GM21723 (cell line): ENCODE measurements around the gene MIXL1.
"Not testable (repeated sequence)": the region's sequence is repeated elsewhere in the genome, so short reads cannot be mapped to it uniquely, and the experiment has no call there.

Experiments
- ATAC-seq: cut with Tn5 transposase; IDR thresholded peaks from one replicate; pipeline ENCODE4 v1.9.1; 2021; ENCODE audit warnings: mild to moderate bottlenecking, moderate library complexity; ENCODE audit not compliant: unreplicated experiment

The MIXL1 gene

GRCh38 chr1:226223157-226223785, at the start of gene MIXL1:
Gene MIXL1 (plus strand): TSS chr1:226223664. CDS start chr1:226223682, 18 bp downstream.
- ATAC-seq = peak; percentile 45

- ATAC-seq = no peak
Measured at GRCh38 chr1:226176870-226177269, 46.6 kb upstream of the MIXL1 start.

- ATAC-seq = no peak
Measured at GRCh38 chr1:226181996-226182714, 41.3 kb upstream of the MIXL1 start.

GRCh38 chr1:226185141-226186036, 38.1 kb upstream of the MIXL1 start:
- ATAC-seq = no peak

GRCh38 chr1:226186124-226187018, 37.1 kb upstream of the MIXL1 start, which contains the start of gene ACBD3:
Gene ACBD3 (minus strand): TSS chr1:226186741. CDS start chr1:226186675, 66 bp downstream.
- peak; percentile 94 for ATAC-seq

GRCh38 chr1:226187019-226187322, 36.5 kb upstream of the MIXL1 start:
- no peak for ATAC-seq

DNA sequence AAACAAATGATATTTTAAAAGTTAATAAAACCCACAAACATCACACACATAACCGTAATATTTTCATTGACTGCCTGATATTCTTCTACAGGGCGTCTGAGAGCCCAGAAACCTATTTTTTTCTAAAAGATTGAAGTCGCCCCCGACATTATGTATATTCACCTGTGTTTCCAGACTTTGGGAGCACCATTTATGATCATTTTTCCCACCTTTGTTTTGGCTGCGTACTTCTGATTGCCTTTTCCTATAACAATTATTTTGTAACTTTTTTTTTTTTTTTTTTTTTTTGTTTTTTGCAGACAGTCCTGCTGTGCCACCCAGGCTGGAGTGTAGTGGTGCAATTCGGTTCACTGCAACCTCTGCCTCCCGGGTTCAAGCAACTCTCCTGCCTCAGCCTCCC, 36.1 kb upstream of the MIXL1 start:
- ATAC-seq = no peak

GRCh38 chr1:226195144-226195543, 28.3 kb upstream of the MIXL1 start:
- ATAC-seq = no peak

GRCh38 chr1:226199971-226200370, 23.5 kb upstream of the MIXL1 start:
- no peak for ATAC-seq

- no peak for ATAC-seq
Measured at GRCh38 chr1:226201029-226201593, 22.4 kb upstream of the MIXL1 start.

- ATAC-seq = no peak
Measured at GRCh38 chr1:226202246-226202645, 21.2 kb upstream of the MIXL1 start.

DNA sequence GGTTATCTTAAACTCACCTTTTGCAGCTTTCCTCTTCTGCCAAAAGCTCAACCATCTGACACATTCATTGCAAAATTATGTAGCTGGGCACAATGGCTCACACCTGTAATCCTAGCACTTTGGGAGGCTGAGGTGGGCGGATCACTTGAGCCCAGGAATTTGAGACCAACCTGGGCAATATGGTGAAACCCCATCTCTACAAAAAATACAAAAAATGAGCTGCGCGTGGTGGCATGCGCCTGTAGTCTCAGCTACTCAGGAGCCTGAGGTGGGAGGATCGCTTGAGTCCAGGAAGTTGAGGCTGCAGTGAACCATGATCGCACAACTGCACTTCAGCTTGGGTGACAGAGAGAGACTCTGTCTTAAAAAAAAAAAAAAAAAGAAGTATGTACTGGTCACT, 20.8 kb upstream of the MIXL1 start:
- not testable (repeated sequence) for ATAC-seq

DNA sequence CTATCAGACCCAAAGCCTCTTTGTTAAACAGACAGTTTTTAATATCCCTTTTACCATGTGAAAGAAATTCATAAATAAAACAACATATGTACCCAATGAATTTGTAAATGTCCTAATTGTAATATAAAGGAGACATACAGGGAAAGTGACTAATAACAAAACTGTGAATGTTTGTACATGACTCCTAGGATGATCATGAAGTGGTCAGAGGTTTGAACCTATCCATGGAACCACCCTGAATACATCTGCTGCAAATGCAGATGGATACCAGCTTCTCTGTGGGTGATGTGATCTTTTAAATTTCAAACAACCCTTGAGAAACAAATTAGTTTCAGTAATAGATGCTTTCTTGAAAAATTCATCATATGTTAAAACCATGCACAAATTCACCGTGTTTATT, 20.2 kb upstream of the MIXL1 start:
- ATAC-seq = no peak

GRCh38 chr1:226203655-226204054, 19.8 kb upstream of the MIXL1 start:
- ATAC-seq = no peak

DNA sequence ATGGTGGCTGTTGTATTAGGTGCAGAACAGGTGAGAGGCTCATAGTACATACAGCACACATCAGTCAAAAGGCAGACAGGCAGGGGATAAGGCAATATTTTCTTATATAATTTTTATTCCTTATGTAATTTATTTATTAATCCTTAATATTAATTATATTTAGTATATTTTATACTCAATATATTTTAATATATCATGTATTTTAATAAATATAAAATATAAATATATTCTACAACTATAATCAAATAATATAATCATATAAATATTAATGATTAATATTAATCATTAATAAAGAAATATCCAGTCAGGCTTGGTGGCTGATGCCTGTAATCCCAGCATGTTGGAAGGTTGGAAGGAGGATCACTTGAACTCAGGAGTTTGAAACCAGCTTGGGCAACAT, 19.3 kb upstream of the MIXL1 start:
- ATAC-seq = no peak

GRCh38 chr1:226207048-226207447, 16.4 kb upstream of the MIXL1 start:
- ATAC-seq = no peak

- no peak for ATAC-seq
Measured at GRCh38 chr1:226209307-226210059, 14.0 kb upstream of the MIXL1 start.

DNA sequence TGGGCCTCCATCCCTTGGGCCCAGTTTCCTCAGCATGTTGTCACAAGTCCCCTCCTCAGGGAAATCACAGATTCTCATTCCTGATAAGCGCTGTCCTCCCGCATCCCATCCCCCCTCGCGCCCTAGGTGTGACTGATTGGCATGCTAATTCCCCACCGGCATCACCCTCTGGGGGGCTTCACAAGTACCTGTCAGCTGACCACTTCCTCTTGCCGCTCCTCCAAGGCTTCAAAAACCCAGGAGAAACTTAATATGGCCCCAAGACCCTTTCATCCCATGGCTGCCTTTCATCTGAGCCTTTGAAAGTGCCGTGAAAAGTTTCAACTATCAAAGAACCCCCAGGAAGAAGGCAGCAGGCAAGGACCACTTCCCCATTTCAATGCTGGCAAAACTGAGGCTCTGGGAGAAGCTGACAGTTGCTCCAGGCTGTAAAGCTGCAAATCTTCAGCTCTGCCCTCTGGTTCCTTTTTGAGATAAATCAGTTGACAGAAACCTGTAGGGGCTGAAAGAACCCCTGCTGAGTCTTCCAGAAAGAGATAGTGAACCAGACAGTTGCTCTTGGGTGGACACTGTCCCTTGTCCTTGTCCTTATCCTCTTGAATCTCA, 12.8 kb upstream of the MIXL1 start:
- no peak for ATAC-seq

DNA sequence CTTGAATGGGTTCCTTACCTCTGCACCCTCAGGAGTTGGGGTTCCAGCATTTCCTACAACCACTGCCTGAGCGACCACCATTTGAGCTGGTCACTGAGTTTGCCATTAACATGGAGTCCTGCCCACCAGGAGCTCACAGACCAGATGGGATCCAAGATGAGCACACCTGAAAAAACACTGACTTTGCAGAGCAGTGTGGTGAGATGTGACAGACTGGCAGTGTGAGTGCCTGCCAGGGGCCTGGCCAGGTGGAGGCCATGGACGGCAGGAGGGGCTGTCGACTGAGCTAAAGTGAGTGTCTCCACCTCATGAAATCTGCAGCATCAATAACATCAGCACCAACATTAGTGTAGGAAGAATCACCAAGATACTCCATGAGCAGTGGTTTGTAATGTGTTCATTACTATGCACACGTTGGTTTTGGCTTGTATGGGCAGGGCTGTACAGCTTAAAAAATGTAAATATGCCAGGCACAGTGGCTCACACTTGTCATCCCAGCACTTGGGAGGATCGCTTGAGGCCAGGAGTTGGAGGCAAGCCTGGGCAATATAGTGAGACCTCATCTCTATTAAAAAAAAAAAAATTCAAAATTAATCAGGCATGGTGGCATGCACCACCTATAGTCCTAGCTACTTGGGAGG, 12.2 kb upstream of the MIXL1 start:
- ATAC-seq = no peak
